Measurements from ENCODE around the gene MSRB3. TPM values are rescaled to one million over a fixed set of nuclear protein-coding genes. Genes with fewer than 3 reads are reported as not detected.
A peak's percentile ranks its signal among the peaks of the same experiment; 100 is the strongest.

Gene MSRB3
- polyA plus RNA-seq, 1 donor (not counting 4 experiments of a cell fraction or from before 2014, with no cell fraction given), result 12.3 TPM

- Histone ChIP-seq H3K4me1 (ENCODE audit: control insufficient read depth, extremely low read depth, insufficient read depth, low read length) (peaks cover 10% of the 10 kb centered on the region), H3K4me3 (ENCODE audit: control insufficient read depth in 2 of 3, extremely low read depth in 1 of 3, insufficient read depth in 2 of 3, low read depth in 1 of 3, low read length in 3 of 3) (no peak overlapping the region), H3K9me1 (ENCODE audit: control insufficient read depth, extremely low read depth, insufficient read depth, low read length) (no peaks in the 10 kb centered on the region), H3K9me3 (ENCODE audit: control insufficient read depth, low read depth, low read length) (no peaks in the 10 kb centered on the region), H2AFZ (ENCODE audit: control insufficient read depth, low read length) (peak overlapping the region; percentile 17), H3K27me3 (ENCODE audit: control insufficient read depth, extremely low read depth, insufficient read depth, low read length) (no peaks in the 10 kb centered on the region), H3K4me2 (ENCODE audit: control insufficient read depth, extremely low read depth, insufficient read depth, low read depth, low read length) (no peak overlapping the region), H3K9ac (ENCODE audit: control insufficient read depth, extremely low read depth, insufficient read depth, low read length) (no peak overlapping the region), H4K20me1 (ENCODE audit: control insufficient read depth, extremely low read depth, insufficient read depth, low read length) (no peaks in the 10 kb centered on the region), H3K79me2 (ENCODE audit: control insufficient read depth, insufficient read depth, low read length) (no peaks in the 10 kb centered on the region), H3K36me3 (ENCODE audit: control insufficient read depth in 2 of 2, extremely low read depth in 1 of 2, insufficient read depth in 2 of 2, low read length in 2 of 2) (no peaks in the 10 kb centered on the region), H3K27ac (ENCODE audit: control insufficient read depth, insufficient read depth, low read length) (no peak overlapping the region)
- FAIRE-seq (peak; percentile 59), DNase-seq (ENCODE audit: low read depth, low spot score) (no peak)
- no peak for TF ChIP-seq CTCF (optimal IDR thresholded peaks at IDR 0.05 in 1 of 3, IDR thresholded peaks at IDR 0.05 in 1 of 3, conservative IDR thresholded peaks at IDR 0.05 in 1 of 3; ENCODE audit: extremely low read depth in 1 of 3, insufficient read depth in 2 of 3, low read length in 3 of 3)
- no peak for TF ChIP-seq EZH2 (IDR thresholded peaks at IDR 0.05; ENCODE audit: low read length)
- dilution Hi-C loops (cut with MboI; ENCODE audit: extremely low pct_ligation_motif_present, low sequenced_read_pairs), result no loop called here
These were observed 170.9 kb downstream of the MSRB3 start for GRCh38 chr12:65449400-65449799.

GRCh38 chr12:65450625-65451024, 172.1 kb downstream of the MSRB3 start:
- no peak for TF ChIP-seq CTCF (optimal IDR thresholded peaks at IDR 0.05 in 1 of 3, IDR thresholded peaks at IDR 0.05 in 1 of 3, conservative IDR thresholded peaks at IDR 0.05 in 1 of 3; ENCODE audit: extremely low read depth in 1 of 3, insufficient read depth in 2 of 3, low read length in 3 of 3)
- TF ChIP-seq EZH2 (IDR thresholded peaks at IDR 0.05; ENCODE audit: low read length), result no peak
- peaks cover 10% of the 10 kb centered on the region for H3K4me1 ChIP-seq (ENCODE audit: control insufficient read depth, extremely low read depth, insufficient read depth, low read length)
- FAIRE-seq (peak; percentile 51), DNase-seq (ENCODE audit: low read depth, low spot score) (no peak)
- no peaks in the 10 kb centered on the region for H4K20me1 ChIP-seq (ENCODE audit: control insufficient read depth, extremely low read depth, insufficient read depth, low read length)
- no peaks in the 10 kb centered on the region for H3K27me3 ChIP-seq (ENCODE audit: control insufficient read depth, extremely low read depth, insufficient read depth, low read length)
- H3K9me3 ChIP-seq (ENCODE audit: control insufficient read depth, low read depth, low read length), result no peaks in the 10 kb centered on the region
- dilution Hi-C loops (cut with MboI; ENCODE audit: extremely low pct_ligation_motif_present, low sequenced_read_pairs), result no loop called here
- H2AFZ ChIP-seq (ENCODE audit: control insufficient read depth, low read length), result no peak overlapping the region
- no peaks in the 10 kb centered on the region for H3K36me3 ChIP-seq (ENCODE audit: control insufficient read depth in 2 of 2, extremely low read depth in 1 of 2, insufficient read depth in 2 of 2, low read length in 2 of 2)
- H3K4me2 ChIP-seq (ENCODE audit: control insufficient read depth, extremely low read depth, insufficient read depth, low read depth, low read length), result no peak overlapping the region
- H3K9me1 ChIP-seq (ENCODE audit: control insufficient read depth, extremely low read depth, insufficient read depth, low read length), result no peaks in the 10 kb centered on the region
- no peaks in the 10 kb centered on the region for H3K79me2 ChIP-seq (ENCODE audit: control insufficient read depth, insufficient read depth, low read length)
- H3K9ac ChIP-seq (ENCODE audit: control insufficient read depth, extremely low read depth, insufficient read depth, low read length), result no peak overlapping the region
- no peak overlapping the region for H3K27ac ChIP-seq (ENCODE audit: control insufficient read depth, insufficient read depth, low read length)
- no peak overlapping the region for H3K4me3 ChIP-seq (ENCODE audit: control insufficient read depth in 2 of 3, extremely low read depth in 1 of 3, insufficient read depth in 2 of 3, low read depth in 1 of 3, low read length in 3 of 3)
